OCI-LY7 (cell line): ENCODE results near the gene PLVAP.

ENCODE experiments used
- CTCF ChIP-seq: fragments of 200-600 bp; sonication (generic); conservative IDR thresholded peaks from 2 replicates; pipeline ENCODE4 v1.5.1; 2014; ENCODE audit warnings: mild to moderate bottlenecking, antibody characterized with exemption, low read length, moderate library complexity, mixed read lengths
- EZH2phosphoT487 ChIP-seq: fragments of 200-600 bp; sonication (generic); IDR thresholded peaks from 2 replicates; pipeline ENCODE4 v1.6.1; 2018; ENCODE audit warnings: low read depth, borderline replicate concordance, mild to moderate bottlenecking, mixed run types, antibody characterized with exemption, low read length, moderate library complexity, mixed read lengths

GRCh38 chr19:17353386-17353785 is 23.8 kb downstream of the PLVAP start:
- TF ChIP-seq CTCF (no peak), EZH2phosphoT487 (no peak)
